NCI-H82 (cell line): ENCODE results near the gene PDE1C.
"Not testable (repeated sequence)": the region's sequence is repeated elsewhere in the genome, so short reads cannot be mapped to it uniquely, and the experiment has no call there.

ENCODE experiments used
- DNase-seq: peaks from one replicate; lab custom pipeline; 2025; lab: John Stamatoyannopoulos, UW

Gene PDE1C

GRCh38 chr7:32070406-32071360, at the start of gene PDE1C:
PDE1C (minus strand) TSS chr7:32070407.
- no peak for DNase-seq

DNA sequence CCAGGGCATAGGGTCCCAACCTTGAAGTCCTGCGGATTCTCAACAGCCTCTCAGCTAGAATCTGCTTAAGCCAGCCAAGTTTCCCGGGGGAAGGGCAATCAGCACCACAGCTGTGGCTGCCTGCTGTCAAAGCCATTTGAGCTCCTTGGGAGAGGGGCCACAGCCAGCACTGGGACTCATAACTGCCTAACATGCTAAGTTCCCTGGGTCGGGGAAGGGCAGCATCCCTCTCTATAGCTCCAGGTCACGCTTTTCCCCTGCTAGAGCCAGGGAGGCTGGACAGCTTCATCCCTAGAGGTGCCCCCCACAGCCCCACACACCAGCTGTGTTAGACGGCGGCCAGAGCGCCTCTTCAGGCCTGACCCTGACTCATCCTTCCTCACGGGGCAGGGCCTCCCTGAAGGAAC, 49.6 kb upstream of the PDE1C start:
- DNase-seq = peak; percentile 68

GRCh38 chr7:32117837-32118236, 47.6 kb upstream of the PDE1C start:
- DNase-seq = no peak

DNA sequence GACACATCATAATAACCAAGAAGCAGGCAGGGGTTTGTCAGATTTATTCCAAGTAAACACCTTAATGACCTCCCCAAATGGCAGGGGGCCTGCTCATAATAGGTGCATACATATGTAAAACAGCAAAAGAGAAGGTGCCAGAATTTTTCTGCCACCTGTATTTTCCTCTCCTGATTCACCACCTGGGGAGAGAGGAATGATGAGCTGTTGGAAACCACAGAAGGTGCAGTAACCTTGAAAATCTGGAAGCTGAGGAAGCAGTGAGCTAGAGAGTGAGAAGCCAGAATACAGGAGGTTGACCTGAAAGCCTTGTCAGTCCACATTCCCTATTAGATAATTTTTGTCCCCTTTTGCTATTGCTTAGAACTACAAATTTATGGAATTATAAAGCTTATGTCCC, 46.2 kb upstream of the PDE1C start:
- DNase-seq = no peak

DNA sequence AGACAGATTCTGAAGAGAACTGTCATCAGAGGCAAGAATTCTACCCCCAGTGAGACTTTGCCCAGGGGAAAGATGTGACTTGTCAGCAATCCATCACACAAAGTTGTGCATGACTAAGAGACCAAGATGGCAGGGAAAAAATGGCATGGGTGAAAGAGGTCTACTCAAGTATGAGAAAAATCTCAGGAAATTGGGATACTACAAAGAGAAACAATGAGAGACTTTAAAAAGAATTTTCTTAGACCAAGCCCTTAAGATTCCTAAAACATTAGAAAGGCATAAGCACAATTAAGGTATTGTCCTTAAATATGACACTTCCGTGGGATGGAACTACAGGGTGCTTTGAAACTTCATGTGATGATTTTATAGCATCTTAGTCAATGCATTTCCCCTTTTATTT, 45.6 kb upstream of the PDE1C start:
- DNase-seq = no peak

DNA sequence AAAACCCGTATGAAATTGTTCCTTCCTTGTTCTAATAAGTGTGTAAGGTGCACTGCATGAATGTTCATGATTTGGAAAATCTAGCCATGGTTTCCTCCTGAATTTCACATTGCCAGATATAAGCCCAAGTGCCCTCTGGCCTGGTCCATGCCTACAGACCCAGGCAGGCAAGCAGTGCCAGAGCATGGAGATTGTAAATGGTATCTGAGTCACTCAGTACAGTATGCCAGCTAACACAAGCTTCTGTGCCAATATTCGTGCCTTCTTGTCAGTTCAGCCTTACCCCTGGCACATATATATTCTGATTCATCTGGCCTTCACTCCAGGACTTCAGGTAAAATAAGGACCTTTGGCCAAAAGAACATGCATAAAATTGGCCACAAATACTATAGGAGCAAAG, 38.4 kb upstream of the PDE1C start:
- no peak for DNase-seq

DNA sequence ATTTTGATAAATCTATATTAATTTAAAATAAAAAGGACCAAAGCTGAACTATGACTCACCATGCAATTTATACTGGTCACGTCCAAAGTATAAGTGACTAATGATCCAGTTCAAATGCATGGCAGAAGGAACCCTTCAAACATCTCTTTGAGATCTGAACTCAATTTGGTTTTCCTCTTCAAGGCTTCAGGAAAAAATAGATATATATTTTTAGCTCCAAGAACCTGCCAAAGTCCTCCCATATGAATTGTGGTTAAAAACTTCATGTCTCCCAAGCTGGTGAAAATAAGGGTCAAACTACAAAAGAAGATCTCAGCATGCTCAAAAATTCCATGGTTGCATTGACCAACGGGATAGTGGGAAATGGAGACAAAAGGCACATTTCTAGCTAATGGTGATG, 34.6 kb upstream of the PDE1C start:
- no peak for DNase-seq

DNA sequence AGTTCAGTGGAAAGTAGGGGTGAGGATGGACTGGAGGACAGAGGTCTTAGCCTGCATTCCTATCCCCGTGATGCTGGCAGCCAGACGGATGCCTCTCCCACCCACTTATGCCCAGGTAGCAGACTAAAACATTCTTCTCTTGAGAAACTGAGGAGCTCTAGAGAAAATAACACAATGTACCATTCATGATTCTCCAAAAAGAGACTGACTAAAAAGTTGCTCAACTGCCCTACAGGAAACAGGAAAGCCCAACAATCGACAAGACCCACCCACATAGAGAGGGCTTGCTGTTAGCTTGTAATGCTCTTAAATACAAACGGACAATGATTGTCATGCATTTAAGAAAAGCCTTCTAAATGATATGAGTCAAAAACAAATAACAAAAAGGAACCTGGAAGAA, 33.2 kb upstream of the PDE1C start:
- no peak for DNase-seq

GRCh38 chr7:32102432-32102873, 32.2 kb upstream of the PDE1C start:
- DNase-seq = no peak

GRCh38 chr7:32100407-32100907, 30.2 kb upstream of the PDE1C start:
- DNase-seq = no peak

DNA sequence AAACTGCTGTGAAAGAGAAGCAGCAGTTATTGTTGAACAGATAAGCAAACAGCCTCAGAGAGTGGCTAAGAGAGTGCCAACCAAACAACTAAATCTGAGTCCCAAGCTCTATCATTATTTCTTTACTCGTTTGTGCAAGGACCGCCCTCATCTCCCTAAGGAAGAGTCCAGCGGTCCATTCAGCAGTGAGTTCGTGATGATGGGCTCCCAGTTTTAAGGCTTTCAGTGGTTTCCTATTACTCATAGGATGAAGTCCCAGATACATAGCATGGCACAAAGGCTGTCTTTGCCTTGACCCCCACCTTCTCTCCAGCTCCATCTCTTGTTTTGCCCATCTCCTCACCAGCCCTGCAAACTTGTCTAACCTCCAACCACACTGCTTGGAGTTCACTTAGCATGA, 24.3 kb upstream of the PDE1C start:
- no peak for DNase-seq

DNA sequence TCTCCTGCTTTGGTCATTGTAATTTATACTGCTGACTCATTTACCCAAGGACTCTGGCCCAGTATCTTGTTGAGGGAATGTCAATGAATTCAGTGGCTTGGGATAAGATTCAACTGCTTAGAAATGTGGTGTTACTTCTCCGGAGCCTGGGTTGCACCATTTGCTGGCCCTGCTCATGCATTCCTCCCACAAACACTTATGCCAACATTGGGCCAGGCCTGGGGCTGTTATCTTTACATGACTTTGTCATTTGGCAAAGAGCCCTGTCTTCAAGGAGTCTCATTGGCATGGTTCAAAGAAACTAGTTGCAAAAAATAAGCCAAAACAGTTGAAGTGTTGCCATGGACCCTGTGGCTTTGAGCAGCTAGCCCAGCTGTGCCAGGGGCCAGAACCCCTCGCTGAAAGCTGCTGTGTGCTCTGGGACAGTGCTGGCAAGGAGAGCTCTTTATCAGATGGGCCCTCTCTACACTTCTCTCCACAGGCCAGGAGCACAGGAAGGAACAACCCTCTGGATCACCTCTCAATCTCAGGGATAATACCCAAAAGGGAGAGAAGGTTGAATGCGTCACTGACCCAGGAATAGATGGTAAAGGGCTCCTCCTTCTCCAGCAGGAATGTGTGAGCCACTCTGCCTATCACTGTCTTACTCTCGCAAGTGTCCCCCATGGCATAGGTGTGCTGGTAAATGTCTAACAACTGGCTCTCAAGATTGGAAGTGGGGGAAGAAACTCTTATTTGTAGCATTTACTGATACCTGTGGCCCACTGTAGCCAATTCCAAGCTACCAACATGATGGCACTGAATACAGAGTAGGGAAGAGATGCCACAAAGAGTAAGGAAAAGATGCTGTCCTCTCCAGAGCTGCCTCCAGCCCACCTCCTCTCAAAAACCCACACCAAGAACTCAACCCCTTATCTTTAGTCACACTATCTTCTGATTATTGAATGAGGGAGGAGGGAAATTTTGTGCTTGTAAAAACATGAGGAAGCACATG, 23.5 kb upstream of the PDE1C start:
- no peak for DNase-seq

DNA sequence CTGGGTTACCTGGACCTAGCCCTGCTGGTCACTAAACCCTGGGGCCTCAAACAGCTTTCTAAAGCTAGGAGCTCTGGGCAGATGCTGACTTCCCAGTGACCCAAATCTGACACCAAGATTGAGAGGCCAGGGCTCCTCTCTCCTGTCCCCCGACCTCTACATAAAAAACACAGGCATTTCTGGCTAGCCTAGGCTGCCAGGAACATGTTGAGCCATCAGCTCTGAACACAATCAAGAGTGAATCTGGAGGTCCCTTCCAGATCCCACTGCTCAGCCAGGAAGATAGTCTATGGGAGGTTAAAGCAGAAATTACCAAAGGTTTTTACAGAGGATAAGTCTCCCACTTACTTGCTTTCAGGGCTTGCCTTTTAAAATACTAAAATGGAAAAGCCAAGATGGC, 22.1 kb upstream of the PDE1C start:
- no peak for DNase-seq

GRCh38 chr7:32091608-32092210, 21.5 kb upstream of the PDE1C start:
- DNase-seq = no peak

DNA sequence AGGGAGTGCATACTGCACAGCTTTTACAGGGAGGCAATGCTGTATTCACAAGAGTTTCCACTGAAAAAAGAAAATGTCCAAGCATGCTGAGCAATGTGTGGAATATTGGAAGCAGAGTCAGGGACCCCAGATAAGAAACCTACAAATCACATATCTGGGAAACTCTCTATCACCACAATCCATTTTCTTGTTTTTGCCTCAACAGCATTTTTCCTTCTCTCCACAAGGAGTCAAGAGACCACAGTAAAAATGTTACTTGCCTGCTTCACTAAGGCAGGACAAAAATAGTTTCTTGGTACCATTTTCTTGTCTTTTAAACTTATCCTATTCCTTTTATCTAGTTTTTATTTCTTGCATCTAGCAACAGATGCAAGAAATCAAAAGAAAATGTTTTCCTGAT, 19.5 kb upstream of the PDE1C start:
- DNase-seq = no peak

- DNase-seq = peak; percentile 9
Observed at GRCh38 chr7:32089256-32089655, 19.0 kb upstream of the PDE1C start.

DNA sequence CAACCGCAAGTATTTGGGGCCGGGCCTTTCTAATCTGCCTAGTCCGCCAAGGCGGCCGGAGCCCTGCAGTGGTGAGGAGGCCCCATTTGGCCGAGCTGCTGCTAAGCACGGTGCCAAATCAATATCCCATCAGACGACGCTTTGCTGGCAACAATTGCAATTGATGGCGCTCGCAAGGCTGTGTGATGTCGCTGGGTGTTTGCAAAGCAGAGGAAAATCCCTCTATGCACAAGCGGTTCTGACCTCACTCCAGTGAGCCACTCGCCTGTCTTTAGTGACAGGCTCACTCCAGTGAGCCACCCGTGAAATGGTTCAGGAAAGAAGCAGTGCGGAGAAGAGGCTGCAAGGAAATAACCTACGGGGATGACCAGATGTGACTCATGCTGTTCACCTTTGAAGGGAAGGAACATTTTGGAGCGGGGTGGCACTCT, 18.3 kb upstream of the PDE1C start:
- no peak for DNase-seq

- peak; percentile 45 for DNase-seq
Observed at GRCh38 chr7:32079510-32079909, 9.3 kb upstream of the PDE1C start.

DNA sequence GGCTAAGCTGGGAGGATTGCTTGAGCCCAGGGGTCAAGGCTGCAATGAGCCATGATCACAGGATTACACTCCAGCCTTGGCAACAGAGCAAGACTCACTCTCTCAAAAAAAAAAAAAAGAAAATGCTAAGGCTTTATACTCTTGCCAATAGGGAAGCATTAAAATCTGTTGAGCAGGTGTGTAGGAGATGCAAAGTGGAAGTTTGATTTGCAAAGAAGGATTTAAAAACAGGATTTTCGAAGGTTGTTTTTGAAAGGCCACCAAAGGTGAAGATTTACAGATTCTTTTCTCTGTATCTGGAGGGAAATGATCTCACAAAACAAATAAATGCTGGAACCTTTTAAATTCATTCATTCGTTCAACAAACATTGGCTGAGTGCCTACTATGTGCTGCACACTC, 8.6 kb upstream of the PDE1C start:
- DNase-seq = no peak

- DNase-seq = no peak
Observed at GRCh38 chr7:32077806-32078205, 7.6 kb upstream of the PDE1C start.

- not testable (repeated sequence) for DNase-seq
Observed at GRCh38 chr7:32076802-32077201, 6.6 kb upstream of the PDE1C start.

DNA sequence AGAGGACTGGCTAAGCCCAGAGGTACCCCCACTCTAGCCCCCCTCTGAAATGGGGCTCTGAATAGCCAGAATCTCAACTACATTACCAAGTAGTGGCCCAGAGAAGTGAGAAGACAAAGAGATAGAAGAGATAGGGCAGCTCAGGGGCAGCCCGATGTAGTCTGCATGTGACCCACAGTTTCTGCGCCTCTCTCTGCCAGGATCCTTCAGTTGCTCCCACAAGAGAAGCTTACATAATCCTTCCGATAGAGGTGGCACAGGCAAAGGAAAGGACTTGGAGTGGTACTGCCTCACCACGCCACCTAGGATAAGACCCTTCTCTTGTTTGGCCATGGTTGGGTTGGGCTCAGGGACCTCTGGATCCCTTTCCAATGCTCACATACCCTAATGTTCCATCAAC, 5.4 kb upstream of the PDE1C start:
- no peak for DNase-seq
